ENCODE data around the gene CPXM2. TPM values are rescaled to one million over a fixed set of nuclear protein-coding genes. Genes with fewer than 3 reads are reported as not detected.

CPXM2 gene
- polyA plus RNA-seq, 3 donors, result not detected

DNA sequence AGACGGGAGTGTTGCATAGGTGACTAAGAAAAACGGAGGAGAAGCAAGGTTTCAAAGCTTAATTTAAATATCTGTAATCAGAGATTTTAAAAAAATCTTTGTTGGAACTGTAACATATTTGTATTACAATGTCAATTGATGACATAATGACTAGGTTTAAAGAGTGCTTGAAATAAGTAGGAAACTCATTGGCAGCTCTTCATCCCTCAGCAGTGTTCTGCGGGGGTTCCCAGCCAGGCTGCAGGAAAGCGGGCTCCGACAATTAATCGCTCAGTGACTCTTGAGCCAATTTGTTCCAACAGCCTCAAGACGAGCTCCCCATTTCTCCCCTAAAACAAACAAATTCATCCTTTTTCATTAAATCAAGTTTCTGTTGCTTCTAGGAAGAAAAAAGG, 22.6 kb downstream of the CPXM2 start:
- WGBS (ENCODE audit: insufficient coverage), result no CpG with 5 or more reads among the region's 7 CpGs
- no peaks in the 10 kb centered on the region for H3K4me1 Mint-ChIP-seq
- DNase-seq, result no peak

DNA sequence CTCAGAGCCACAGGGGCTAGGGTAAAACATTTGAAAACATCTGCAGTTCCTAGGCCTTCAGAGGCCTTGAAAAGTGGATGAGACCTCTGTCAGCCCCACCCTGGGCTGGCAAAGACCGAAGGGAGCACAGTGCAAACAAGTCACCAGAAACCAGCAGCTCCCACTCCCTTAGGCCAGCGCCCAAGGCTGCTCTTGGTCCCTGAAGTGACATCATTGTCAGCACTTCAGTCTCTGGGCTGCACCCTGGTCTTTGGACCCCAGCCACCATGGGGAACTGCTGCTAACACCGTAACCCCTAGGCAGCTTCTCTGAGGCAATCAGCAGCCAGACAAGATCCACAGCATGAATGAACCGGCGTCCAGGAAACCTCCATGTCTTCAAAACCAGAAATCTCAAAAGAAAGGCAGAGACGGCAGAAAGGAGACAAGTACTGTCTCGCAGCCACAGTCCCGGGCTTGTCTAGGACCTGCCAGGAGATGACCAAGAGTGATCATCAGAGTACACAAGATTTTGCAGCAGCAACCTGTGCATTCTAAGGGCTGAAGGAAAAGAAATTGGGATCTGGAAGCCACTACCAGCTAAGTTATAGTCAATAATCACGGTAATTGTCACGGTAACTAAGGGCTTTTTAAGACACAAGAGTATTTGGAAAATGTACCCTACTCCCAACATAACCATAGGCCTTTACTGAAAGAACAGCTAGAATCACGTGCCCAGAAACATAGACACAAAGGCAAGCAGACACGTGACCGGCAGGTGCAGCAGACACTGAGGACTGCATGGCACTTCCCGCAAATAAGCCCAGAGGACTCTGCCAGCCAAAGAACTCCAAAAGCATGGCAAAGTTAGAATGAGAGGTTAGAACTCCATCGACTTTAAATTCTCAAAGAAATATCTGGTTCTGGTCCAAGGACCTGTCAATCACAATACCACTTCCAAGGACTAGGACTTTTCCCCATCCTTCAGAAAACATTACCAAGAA, 23.3 kb downstream of the CPXM2 start:
- Histone ChIP-seq H3K4me1 (ENCODE audit: control insufficient read depth in 1 of 2, insufficient read depth in 2 of 2, low read length in 2 of 2) (no peaks in the 10 kb centered on the region), H2AFZ (ENCODE audit: insufficient read depth, low read depth, low read length, poor library complexity, severe bottlenecking) (no peak overlapping the region), H3K4me2 (replicated peaks; ENCODE audit: extremely low read depth, low read length, poor library complexity, severe bottlenecking) (no peak overlapping the region), H3K9ac (ENCODE audit: insufficient read depth, low read length, poor library complexity, severe bottlenecking) (no peak overlapping the region), H3K36me3 (replicated peaks in 1 of 2; ENCODE audit: control insufficient read depth in 1 of 2, insufficient read depth in 2 of 2, low read length in 2 of 2) (no peaks in the 10 kb centered on the region), H3K27ac (ENCODE audit: low read depth in 1 of 2, low read length in 2 of 2) (no peak overlapping the region), H3K9me3 (replicated peaks in 1 of 2; ENCODE audit: control insufficient read depth in 1 of 2, insufficient read depth in 1 of 2, low read length in 2 of 2) (no peaks in the 10 kb centered on the region), H3K4me3 (replicated peaks in 1 of 3; ENCODE audit: low read depth in 2 of 3, low read length in 3 of 3) (no peak overlapping the region), H4K20me1 (ENCODE audit: insufficient read depth, low read length) (no peaks in the 10 kb centered on the region), H3K27me3 (ENCODE audit: control insufficient read depth in 2 of 2, insufficient read depth in 2 of 2, low read length in 2 of 2) (no peaks in the 10 kb centered on the region), H3K79me2 (ENCODE audit: insufficient read depth, low read length) (no peaks in the 10 kb centered on the region)
- Mint-ChIP-seq H3K9me3 (peaks cover 0 to under 1% (median 0%) of the 10 kb centered on the region in 7 donors), H3K27ac (no peak overlapping the region), H3K27me3 (ENCODE audit: low read depth in 3 of 3) (peaks cover 5 to 16% (median 9%) of the 10 kb centered on the region in 3 donors), H3K4me1 (no peaks in the 10 kb centered on the region), H3K4me3 (no peak overlapping the region), H3K36me3 (no peaks in the 10 kb centered on the region)
- WGBS (ENCODE audit: insufficient coverage), result 94% methylated on average over 14 of the region's 15 CpGs
- TF ChIP-seq, protein P1, sequence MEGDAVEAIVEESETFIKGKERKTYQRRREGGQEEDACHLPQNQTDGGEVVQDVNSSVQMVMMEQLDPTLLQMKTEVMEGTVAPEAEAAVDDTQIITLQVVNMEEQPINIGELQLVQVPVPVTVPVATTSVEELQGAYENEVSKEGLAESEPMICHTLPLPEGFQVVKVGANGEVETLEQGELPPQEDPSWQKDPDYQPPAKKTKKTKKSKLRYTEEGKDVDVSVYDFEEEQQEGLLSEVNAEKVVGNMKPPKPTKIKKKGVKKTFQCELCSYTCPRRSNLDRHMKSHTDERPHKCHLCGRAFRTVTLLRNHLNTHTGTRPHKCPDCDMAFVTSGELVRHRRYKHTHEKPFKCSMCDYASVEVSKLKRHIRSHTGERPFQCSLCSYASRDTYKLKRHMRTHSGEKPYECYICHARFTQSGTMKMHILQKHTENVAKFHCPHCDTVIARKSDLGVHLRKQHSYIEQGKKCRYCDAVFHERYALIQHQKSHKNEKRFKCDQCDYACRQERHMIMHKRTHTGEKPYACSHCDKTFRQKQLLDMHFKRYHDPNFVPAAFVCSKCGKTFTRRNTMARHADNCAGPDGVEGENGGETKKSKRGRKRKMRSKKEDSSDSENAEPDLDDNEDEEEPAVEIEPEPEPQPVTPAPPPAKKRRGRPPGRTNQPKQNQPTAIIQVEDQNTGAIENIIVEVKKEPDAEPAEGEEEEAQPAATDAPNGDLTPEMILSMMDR (IDR thresholded peaks at IDR 0.05), result no peak
- DNase-seq, result no peak
- intact Hi-C loops (cut with micrococcal nuclease), result no loop called here

More for the DNA sequence above, 22.6 kb downstream of the CPXM2 start:
- intact Hi-C loops (cut with micrococcal nuclease), result no loop called here
- no peaks in the 10 kb centered on the region for H3K4me1 ChIP-seq (ENCODE audit: control insufficient read depth in 1 of 2, insufficient read depth in 2 of 2, low read length in 2 of 2)
- Mint-ChIP-seq H3K27ac (no peak overlapping the region), H3K36me3 (no peaks in the 10 kb centered on the region), H3K27me3 (ENCODE audit: low read depth in 3 of 3) (peaks cover 5 to 14% (median 9%) of the 10 kb centered on the region in 3 donors), H3K9me3 (peaks cover 0 to 6% (median 0%) of the 10 kb centered on the region in 7 donors), H3K4me3 (no peak overlapping the region)
- H2AFZ ChIP-seq (ENCODE audit: insufficient read depth, low read depth, low read length, poor library complexity, severe bottlenecking), result no peak overlapping the region
- no peaks in the 10 kb centered on the region for H3K9me3 ChIP-seq (replicated peaks in 1 of 2; ENCODE audit: control insufficient read depth in 1 of 2, insufficient read depth in 1 of 2, low read length in 2 of 2)
- TF ChIP-seq, protein P1 (IDR thresholded peaks at IDR 0.05), result no peak
- H4K20me1 ChIP-seq (ENCODE audit: insufficient read depth, low read length), result no peaks in the 10 kb centered on the region
- H3K4me2 ChIP-seq (replicated peaks; ENCODE audit: extremely low read depth, low read length, poor library complexity, severe bottlenecking), result no peak overlapping the region
- no peak overlapping the region for H3K4me3 ChIP-seq (replicated peaks in 1 of 3; ENCODE audit: low read depth in 2 of 3, low read length in 3 of 3)
- H3K79me2 ChIP-seq (ENCODE audit: insufficient read depth, low read length), result no peaks in the 10 kb centered on the region
- no peaks in the 10 kb centered on the region for H3K27me3 ChIP-seq (ENCODE audit: control insufficient read depth in 2 of 2, insufficient read depth in 2 of 2, low read length in 2 of 2)
- H3K27ac ChIP-seq (ENCODE audit: low read depth in 1 of 2, low read length in 2 of 2), result no peak overlapping the region
- no peak overlapping the region for H3K9ac ChIP-seq (ENCODE audit: insufficient read depth, low read length, poor library complexity, severe bottlenecking)
- no peaks in the 10 kb centered on the region for H3K36me3 ChIP-seq (replicated peaks in 1 of 2; ENCODE audit: control insufficient read depth in 1 of 2, insufficient read depth in 2 of 2, low read length in 2 of 2)
